Vagina (tissue), 2 donors: Measurements from ENCODE around the gene GNAT2. TPM values are rescaled to one million over a fixed set of nuclear protein-coding genes. Genes with fewer than 3 reads are reported as not detected.
A peak's percentile ranks its signal among the peaks of the same experiment; 100 is the strongest.

Experiments
- DNase-seq, 2 donors: peaks; one replicate each; pipeline ENCODE4 v3.0.0-alpha.2; 2017; ENCODE audit errors: extremely low spot score in 2 of 2
- H3K27ac ChIP-seq: fragments of 200-600 bp; sonication (generic); one replicate; pipeline ENCODE4 v1.5.1; 2019
- H3K27me3 ChIP-seq: fragments of 200-600 bp; sonication (generic); one replicate; pipeline ENCODE4 v1.5.1; 2019
- H3K36me3 ChIP-seq, 2 donors: fragments of 200-600 bp; sonication (generic); one replicate each; pipeline ENCODE4 v1.5.1; 2017 to 2019
- H3K4me1 ChIP-seq: fragments of 200-600 bp; sonication (generic); one replicate; pipeline ENCODE4 v1.5.1; 2019
- H3K4me3 ChIP-seq, 2 donors: fragments of 200-600 bp; sonication (generic); 1 replicate in 1 of 2; 2 replicates in 1 of 2; pipeline ENCODE4 v1.5.1; 2016 to 2019
- H3K9me3 ChIP-seq: fragments of 200-600 bp; sonication (generic); one replicate; pipeline ENCODE4 v1.5.1; 2019
- CTCF ChIP-seq, 3 experiments: fragments of 450-650 bp in 2 of 3; fragments of 200-600 bp in 1 of 3; sonication (generic) in 1 of 3; IDR thresholded peaks; one replicate each; pipeline ENCODE4 v1.5.1; 2017 to 2019; ENCODE audit warnings: antibody characterized with exemption in 3 of 3, mild to moderate bottlenecking in 2 of 3, moderate library complexity in 2 of 3
- POLR2A ChIP-seq, 2 donors: fragments of 450-650 bp; IDR thresholded peaks; one replicate each; pipeline ENCODE4 v1.6.1; 2017; ENCODE audit warnings: antibody characterized with exemption in 2 of 2, mild to moderate bottlenecking in 2 of 2, moderate library complexity in 2 of 2
- POLR2AphosphoS5 ChIP-seq, 2 donors: sonication (generic); formaldehyde crosslinking; IDR thresholded peaks; one replicate each; pipeline ENCODE4 v1.9.0; 2017; ENCODE audit warnings: antibody characterized with exemption in 2 of 2, mild to moderate bottlenecking in 2 of 2, low read depth in 1 of 2; ENCODE audit not compliant: insufficient read depth in 1 of 2
- intact Hi-C: fragments of 100-400 bp; cut with DNase I; formaldehyde crosslinking; loops from one replicate; pipeline ENCODE4 v1.15.1; 2023
- total RNA-seq: library from RNA; depleted of rRNA; stranded (reverse); fragments of >200 nt; gene quantifications from one replicate; pipeline ENCODE4 v1.2.3, GENCODE V29; 2016

Gene GNAT2
- total RNA-seq, 1 donor from 2014 or later = not detected

GRCh38 chr1:109621379-109622136 lies 2.1 kb upstream of the GNAT2 start:
- Histone ChIP-seq H3K27ac (peak overlapping the region; percentile 91), H3K4me3 (peak overlapping the region; percentile 69 to 83), H3K9me3 (no peaks in the 10 kb centered on the region), H3K27me3 (no peaks in the 10 kb centered on the region), H3K36me3 (peaks cover 0 to 6% of the 10 kb centered on the region in 2 donors), H3K4me1 (peaks cover 64% of the 10 kb centered on the region)
- intact Hi-C loops = loop anchor here (10.0 kb wide), 1 partner anchor 77 kb away; the partner anchor contains the start of gene GNAI3
- TF ChIP-seq POLR2A (IDR thresholded peaks at IDR 0.05) = no peak
- no peak for TF ChIP-seq CTCF (IDR thresholded peaks at IDR 0.05)
- no peak for TF ChIP-seq POLR2AphosphoS5 (IDR thresholded peaks at IDR 0.05; ENCODE audit: insufficient read depth in 1 of 2, low read depth in 1 of 2)
- no peak for DNase-seq

DNA sequence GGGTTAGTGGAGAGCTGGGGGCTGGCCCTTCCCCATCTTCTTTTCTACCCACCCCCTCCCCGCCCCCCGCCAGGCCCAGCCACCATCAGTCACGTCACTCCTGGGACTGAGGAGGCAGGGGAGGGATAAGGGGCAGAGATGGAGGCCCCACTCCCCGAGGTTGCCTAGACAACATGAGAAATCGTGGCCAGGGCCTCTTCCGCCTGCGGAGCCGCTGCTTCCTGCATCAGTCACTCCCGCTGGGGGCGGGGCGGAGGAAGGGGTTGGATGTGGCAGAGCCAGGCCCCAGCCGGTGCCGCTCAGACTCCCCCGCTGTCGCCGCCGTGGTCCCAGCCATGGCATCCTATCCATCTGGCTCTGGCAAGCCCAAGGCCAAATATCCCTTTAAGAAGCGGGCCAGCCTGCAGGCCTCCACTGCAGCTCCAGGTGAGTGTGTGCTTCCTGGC lies 1.4 kb upstream of the GNAT2 start:
- H3K4me1 ChIP-seq = peaks cover 59% of the 10 kb centered on the region
- no peaks in the 10 kb centered on the region for H3K27me3 ChIP-seq
- H3K36me3 ChIP-seq = no peaks in the 10 kb centered on the region
- H3K4me3 ChIP-seq = peak overlapping the region; percentile 69 to 83
- intact Hi-C loops = loop anchor here (10.0 kb wide), 1 partner anchor 76 kb away; the partner anchor contains the start of gene GNAI3
- peak; percentile 93 to 94 for DNase-seq
- TF ChIP-seq CTCF (IDR thresholded peaks at IDR 0.05) (no peak), POLR2A (IDR thresholded peaks at IDR 0.05) (no peak), POLR2AphosphoS5 (IDR thresholded peaks at IDR 0.05; ENCODE audit: insufficient read depth in 1 of 2, low read depth in 1 of 2) (peak; percentile 46 to 69)
- no peaks in the 10 kb centered on the region for H3K9me3 ChIP-seq
- H3K27ac ChIP-seq = peak overlapping the region; percentile 91

DNA sequence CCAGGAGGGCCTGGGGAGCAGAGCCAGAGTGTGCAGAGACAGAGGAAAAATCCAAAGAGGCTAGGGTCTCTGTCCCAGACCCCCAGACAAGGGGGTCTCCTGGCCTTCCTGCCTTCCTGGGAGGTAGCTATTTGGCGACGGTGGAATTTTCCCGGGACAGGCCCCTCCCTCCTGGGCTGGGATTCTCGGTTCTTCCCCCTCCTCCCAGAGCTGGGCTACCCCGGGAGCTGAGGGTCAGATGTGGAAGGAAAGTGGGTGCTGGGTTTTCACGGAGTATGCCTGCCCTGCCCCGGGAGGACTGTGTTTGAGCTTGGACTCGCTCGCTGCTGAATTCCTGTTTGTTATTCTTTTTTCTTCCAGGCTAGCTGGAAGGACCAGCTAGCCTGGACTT lies 980 bp upstream of the GNAT2 start:
- H3K4me3 ChIP-seq = peak overlapping the region; percentile 69 to 83
- intact Hi-C loops = loop anchor here (10.0 kb wide), 1 partner anchor 76 kb away; the partner anchor contains the start of gene GNAI3
- H3K9me3 ChIP-seq = no peaks in the 10 kb centered on the region
- peak in 1 of 2 donors; percentile 89 for DNase-seq
- no peaks in the 10 kb centered on the region for H3K27me3 ChIP-seq
- peaks cover 54% of the 10 kb centered on the region for H3K4me1 ChIP-seq
- peak overlapping the region; percentile 91 for H3K27ac ChIP-seq
- no peak for TF ChIP-seq POLR2A (IDR thresholded peaks at IDR 0.05)
- TF ChIP-seq POLR2AphosphoS5 (IDR thresholded peaks at IDR 0.05; ENCODE audit: insufficient read depth in 1 of 2, low read depth in 1 of 2) = no peak
- no peaks in the 10 kb centered on the region for H3K36me3 ChIP-seq

- peak overlapping the region; percentile 69 to 83 for H3K4me3 ChIP-seq
- DNase-seq = no peak
- peak overlapping the region; percentile 91 for H3K27ac ChIP-seq
- no peaks in the 10 kb centered on the region for H3K9me3 ChIP-seq
- H3K4me1 ChIP-seq = peaks cover 40% of the 10 kb centered on the region
- intact Hi-C loops = no loop called here
- no peak for TF ChIP-seq POLR2AphosphoS5 (IDR thresholded peaks at IDR 0.05; ENCODE audit: insufficient read depth in 1 of 2, low read depth in 1 of 2)
- TF ChIP-seq CTCF (IDR thresholded peaks at IDR 0.05) = no peak
- H3K36me3 ChIP-seq = no peaks in the 10 kb centered on the region
- H3K27me3 ChIP-seq = no peaks in the 10 kb centered on the region
Measured at GRCh38 chr1:109618661-109619575, 498 bp downstream of the GNAT2 start.

- Histone ChIP-seq H3K36me3 (no peaks in the 10 kb centered on the region), H3K27ac (no peak overlapping the region), H3K4me1 (peaks cover 24% of the 10 kb centered on the region), H3K27me3 (no peaks in the 10 kb centered on the region), H3K9me3 (no peaks in the 10 kb centered on the region), H3K4me3 (no peak overlapping the region)
- intact Hi-C loops = no loop called here
- no peak for TF ChIP-seq POLR2AphosphoS5 (IDR thresholded peaks at IDR 0.05; ENCODE audit: insufficient read depth in 1 of 2, low read depth in 1 of 2)
- no peak for TF ChIP-seq POLR2A (IDR thresholded peaks at IDR 0.05)
- no peak for TF ChIP-seq CTCF (IDR thresholded peaks at IDR 0.05)
- no peak for DNase-seq
Measured at GRCh38 chr1:109617291-109617801, 2.1 kb downstream of the GNAT2 start.
